Measurements from ENCODE around the gene RBM47.
"Not testable (repeated sequence)": the region's sequence is repeated elsewhere in the genome, so short reads cannot be mapped to it uniquely, and the experiment has no call there.

RBM47 gene

GRCh38 chr4:40412866-40413795, 216.5 kb downstream of the RBM47 start:
- no peak for DNase-seq (ENCODE audit: low read depth, low spot score)

GRCh38 chr4:40412388-40412787, 217.3 kb downstream of the RBM47 start:
- DNase-seq (ENCODE audit: low read depth, low spot score) = no peak

GRCh38 chr4:40409835-40410234, 219.8 kb downstream of the RBM47 start:
- DNase-seq (ENCODE audit: low read depth, low spot score) = no peak

GRCh38 chr4:40407468-40407867, 222.2 kb downstream of the RBM47 start:
- DNase-seq (ENCODE audit: low read depth, low spot score) = not testable (repeated sequence)

GRCh38 chr4:40406340-40406739, 223.3 kb downstream of the RBM47 start:
- no peak for DNase-seq (ENCODE audit: low read depth, low spot score)

GRCh38 chr4:40405193-40405592, 224.5 kb downstream of the RBM47 start:
- no peak for DNase-seq (ENCODE audit: low read depth, low spot score)

GRCh38 chr4:40403081-40403480, 226.6 kb downstream of the RBM47 start:
- no peak for DNase-seq (ENCODE audit: low read depth, low spot score)

GRCh38 chr4:40402556-40402955, 227.1 kb downstream of the RBM47 start:
- no peak for DNase-seq (ENCODE audit: low read depth, low spot score)

- DNase-seq (ENCODE audit: low read depth, low spot score) = no peak
Observed at GRCh38 chr4:40401631-40402030, 228.0 kb downstream of the RBM47 start.

- no peak for DNase-seq (ENCODE audit: low read depth, low spot score)
Observed at GRCh38 chr4:40401096-40401495, 228.6 kb downstream of the RBM47 start.

GRCh38 chr4:40399578-40399977, 230.1 kb downstream of the RBM47 start:
- DNase-seq (ENCODE audit: low read depth, low spot score) = no peak

- no peak for DNase-seq (ENCODE audit: low read depth, low spot score)
Observed at GRCh38 chr4:40395908-40396793, 233.5 kb downstream of the RBM47 start.

- DNase-seq (ENCODE audit: low read depth, low spot score) = no peak
Observed at GRCh38 chr4:40395166-40395900, 234.3 kb downstream of the RBM47 start.

GRCh38 chr4:40394236-40394635, 235.4 kb downstream of the RBM47 start:
- no peak for DNase-seq (ENCODE audit: low read depth, low spot score)

GRCh38 chr4:40392241-40392640, 237.4 kb downstream of the RBM47 start:
- DNase-seq (ENCODE audit: low read depth, low spot score) = not testable (repeated sequence)

- DNase-seq (ENCODE audit: low read depth, low spot score) = no peak
Observed at GRCh38 chr4:40389986-40390385, 239.7 kb downstream of the RBM47 start.

GRCh38 chr4:40388239-40388638, 241.4 kb downstream of the RBM47 start:
- DNase-seq (ENCODE audit: low read depth, low spot score) = no peak

- DNase-seq (ENCODE audit: low read depth, low spot score) = no peak
Observed at GRCh38 chr4:40380647-40381046, 249.0 kb downstream of the RBM47 start.

- DNase-seq (ENCODE audit: low read depth, low spot score) = no peak
Observed at GRCh38 chr4:40379248-40379647, 250.4 kb downstream of the RBM47 start.

- DNase-seq (ENCODE audit: low read depth, low spot score) = no peak
Observed at GRCh38 chr4:40378619-40379018, 251.0 kb downstream of the RBM47 start.

- DNase-seq (ENCODE audit: low read depth, low spot score) = no peak
Observed at GRCh38 chr4:40377512-40378365, 251.9 kb downstream of the RBM47 start.
